Globus pallidus (tissue), 1 donor: ENCODE results near the gene USP22.

ENCODE experiments used
- DNase-seq: peaks from one replicate; pipeline ENCODE4 v3.0.0-alpha.2; 2015; ENCODE audit warnings: low spot score

Gene USP22

GRCh38 chr17:21020622-21021021 lies 22.2 kb downstream of the USP22 start:
- no peak for DNase-seq

- DNase-seq = peak; percentile 69
These were observed 22.7 kb downstream of the USP22 start for GRCh38 chr17:21019976-21020586.

- no peak for DNase-seq
These were observed 23.9 kb downstream of the USP22 start for GRCh38 chr17:21018894-21019293.

GRCh38 chr17:21017861-21018260 lies 24.9 kb downstream of the USP22 start:
- no peak for DNase-seq

- no peak for DNase-seq
These were observed 25.6 kb downstream of the USP22 start for GRCh38 chr17:21017256-21017655.

- no peak for DNase-seq
These were observed 26.0 kb downstream of the USP22 start for GRCh38 chr17:21016826-21017225.

- DNase-seq = no peak
These were observed 27.2 kb downstream of the USP22 start for GRCh38 chr17:21015564-21015963.

- DNase-seq = no peak
These were observed 28.3 kb downstream of the USP22 start for GRCh38 chr17:21014498-21014897.

- no peak for DNase-seq
These were observed 28.8 kb downstream of the USP22 start for GRCh38 chr17:21013983-21014382.

- no peak for DNase-seq
These were observed 30.1 kb downstream of the USP22 start for GRCh38 chr17:21012736-21013135.

- DNase-seq = no peak
These were observed 31.9 kb downstream of the USP22 start for GRCh38 chr17:21010705-21011596.

- no peak for DNase-seq
These were observed 33.7 kb downstream of the USP22 start for GRCh38 chr17:21008992-21009671.

GRCh38 chr17:21008160-21008915 lies 34.5 kb downstream of the USP22 start:
- DNase-seq = no peak

- DNase-seq = peak; percentile 87
These were observed 35.2 kb downstream of the USP22 start for GRCh38 chr17:21007646-21008045.

GRCh38 chr17:21005803-21006202 lies 37.0 kb downstream of the USP22 start:
- no peak for DNase-seq

GRCh38 chr17:21005367-21005766 lies 37.4 kb downstream of the USP22 start:
- DNase-seq = no peak

GRCh38 chr17:21004016-21004930 lies 38.5 kb downstream of the USP22 start:
- no peak for DNase-seq

GRCh38 chr17:21003007-21003621 lies 39.7 kb downstream of the USP22 start:
- DNase-seq = no peak

- no peak for DNase-seq
These were observed 40.4 kb downstream of the USP22 start for GRCh38 chr17:21002309-21003006.

- peak; percentile 75 for DNase-seq
These were observed 41.0 kb downstream of the USP22 start for GRCh38 chr17:21001813-21002221.
